HepG2 (cell line): ENCODE results near the gene MAN1A1. TPM values are rescaled to one million over a fixed set of nuclear protein-coding genes. Genes with fewer than 3 reads are reported as not detected.

ENCODE experiments used
- DNMT1 ChIP-seq: sonication (generic); formaldehyde crosslinking; IDR thresholded peaks from 2 replicates; pipeline ENCODE4 v1.5.1; 2020; ENCODE audit warnings: mild to moderate bottlenecking, missing genetic modification reagents
- HMG20A ChIP-seq: IDR thresholded peaks from 2 replicates; pipeline ENCODE4 v1.6.1; 2016; ENCODE audit warnings: borderline replicate concordance
- MED1 ChIP-seq: sonication (generic); formaldehyde crosslinking; IDR thresholded peaks from 2 replicates; pipeline ENCODE4 v1.4.0; 2020; ENCODE audit warnings: missing genetic modification reagents
- PCBP1 ChIP-seq: fragments of 200-400 bp; formaldehyde crosslinking; IDR thresholded peaks from 2 replicates; pipeline ENCODE4 v1.6.1; 2017; ENCODE audit warnings: mild to moderate bottlenecking, low read depth, low read length, borderline replicate concordance
- RCOR2 ChIP-seq: IDR thresholded peaks from 2 replicates; pipeline ENCODE4 v1.6.1; 2016; ENCODE audit warnings: missing biosample characterization, missing genetic modification reagents
- RFXANK ChIP-seq: IDR thresholded peaks from 2 replicates; pipeline ENCODE4 v1.6.1; 2016
- TAF1 ChIP-seq: sonication (generic); formaldehyde crosslinking; IDR thresholded peaks from 2 replicates; pipeline ENCODE4 v1.4.0; 2020; ENCODE audit warnings: missing genetic modification reagents
- ZC3H13 ChIP-seq: sonication (generic); formaldehyde crosslinking; IDR thresholded peaks from 2 replicates; pipeline ENCODE4 v1.8.1; 2023; ENCODE audit warnings: mild to moderate bottlenecking, missing genetic modification reagents, moderate library complexity
- ZFP90 ChIP-seq: sonication (generic); formaldehyde crosslinking; IDR thresholded peaks from 2 replicates; pipeline ENCODE4 v1.8.0; 2022; ENCODE audit warnings: missing genetic modification reagents, mild to moderate bottlenecking, inconsistent platforms, borderline replicate concordance
- ZNF17 ChIP-seq: sonication (generic); formaldehyde crosslinking; IDR thresholded peaks from 2 replicates; pipeline ENCODE4 v1.5.0; 2020; ENCODE audit warnings: mild to moderate bottlenecking, missing genetic modification reagents
- ZNF446 ChIP-seq: sonication (generic); formaldehyde crosslinking; IDR thresholded peaks from 2 replicates; pipeline ENCODE4 v1.5.0; 2020; ENCODE audit warnings: mild to moderate bottlenecking, missing genetic modification reagents
- ZNF577 ChIP-seq: sonication (generic); formaldehyde crosslinking; IDR thresholded peaks from 2 replicates; pipeline ENCODE4 v1.4.0; 2020; ENCODE audit warnings: mild to moderate bottlenecking, low read depth, missing genetic modification reagents, borderline replicate concordance
- ZNF749 ChIP-seq: sonication (generic); formaldehyde crosslinking; IDR thresholded peaks from 2 replicates; pipeline ENCODE4 v1.8.0; 2022; ENCODE audit warnings: mild to moderate bottlenecking, missing genetic modification reagents, moderate library complexity, borderline replicate concordance
- ZNF788 ChIP-seq: sonication (generic); formaldehyde crosslinking; IDR thresholded peaks from 2 replicates; pipeline ENCODE4 v1.5.0; 2020; ENCODE audit warnings: mild to moderate bottlenecking, missing genetic modification reagents, borderline replicate concordance
- polyA plus RNA-seq, 8 experiments: library from polyadenylated mRNA; depleted of rRNA in 3 of 8; stranded (reverse) in 7 of 8; unstranded in 1 of 8; fragments of >200 nt; fragmentation: Illumina TruSeq in 4 of 8; extraction: Trizol in 4 of 8; gene quantifications; 2 replicates each; pipeline versions ENCODE4 v1.2.1 to v1.2.3, GENCODE V29; 2011 to 2016; ENCODE audit warnings: low read depth in 4 of 8, missing spikeins in 1 of 8, mixed read lengths in 1 of 8; ENCODE audit not compliant: insufficient read depth in 1 of 8
- total RNA-seq, 5 experiments: library from RNA; depleted of rRNA; stranded (reverse); fragments of >200 nt; fragmentation: Illumina TruSeq; extraction: Trizol; gene quantifications; 2 replicates each; pipeline ENCODE4 v1.2.3, GENCODE V29; 2016; ENCODE audit warnings: low read depth in 1 of 5
- TF ChIP-seq, protein P1 (sequence below), 2 experiments: fragments of 450-650 bp in 1 of 2; sonication (generic) in 1 of 2; formaldehyde crosslinking in 1 of 2; IDR thresholded peaks; 2 replicates each; pipeline versions ENCODE4 v1.6.1 to v1.8.0; 2016 to 2022; ENCODE audit warnings: antibody characterized with exemption in 1 of 2, mild to moderate bottlenecking in 1 of 2, missing genetic modification reagents in 1 of 2
- TF ChIP-seq, protein P2 (sequence below): IDR thresholded peaks from 2 replicates; pipeline ENCODE4 v1.6.1; 2012; ENCODE audit warnings: inconsistent platforms
- TF ChIP-seq, protein P3 (sequence below): sonication (generic); formaldehyde crosslinking; IDR thresholded peaks from 2 replicates; pipeline ENCODE4 v1.9.0; 2021; ENCODE audit warnings: missing genetic modification reagents, borderline replicate concordance

MAN1A1 gene
- total and polyA plus RNA-seq, 2 of the 13 experiments (the other 11 are each of a cell fraction or from before 2014, with no cell fraction given) = 156 to 236 TPM

DNA sequence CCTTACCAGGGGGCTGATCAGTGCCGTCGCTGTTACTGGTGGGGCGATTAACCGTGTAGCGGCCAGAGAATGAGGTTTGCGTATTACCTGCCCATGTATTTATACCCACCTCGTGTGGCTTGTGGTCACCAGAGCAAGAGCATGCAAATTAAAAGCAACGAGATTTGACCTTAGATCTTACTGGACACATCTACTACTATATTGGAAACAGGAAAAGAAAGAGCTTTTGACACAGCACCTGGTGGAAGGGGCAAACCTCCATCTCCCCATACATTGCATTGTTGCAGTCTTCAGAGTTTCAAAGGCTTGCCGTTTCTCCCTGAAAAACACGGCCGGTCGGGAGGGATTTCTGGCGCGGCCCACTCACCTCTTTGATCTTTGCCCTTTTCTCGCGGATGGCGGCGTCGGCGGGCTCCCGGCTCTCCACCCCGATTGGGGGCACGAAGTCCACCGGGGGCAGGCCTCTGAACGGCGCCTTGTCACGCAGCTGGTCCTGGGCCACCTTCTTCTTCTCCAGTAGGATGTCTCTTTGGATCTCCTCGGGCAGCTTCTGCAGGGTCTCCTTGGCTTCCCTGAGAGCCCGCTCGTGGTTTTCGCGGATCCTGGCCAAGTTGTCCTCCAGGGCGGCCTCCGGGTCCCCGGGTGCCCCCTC is 1.3 kb downstream of the MAN1A1 start (continued):
- TF ChIP-seq, protein P1, sequence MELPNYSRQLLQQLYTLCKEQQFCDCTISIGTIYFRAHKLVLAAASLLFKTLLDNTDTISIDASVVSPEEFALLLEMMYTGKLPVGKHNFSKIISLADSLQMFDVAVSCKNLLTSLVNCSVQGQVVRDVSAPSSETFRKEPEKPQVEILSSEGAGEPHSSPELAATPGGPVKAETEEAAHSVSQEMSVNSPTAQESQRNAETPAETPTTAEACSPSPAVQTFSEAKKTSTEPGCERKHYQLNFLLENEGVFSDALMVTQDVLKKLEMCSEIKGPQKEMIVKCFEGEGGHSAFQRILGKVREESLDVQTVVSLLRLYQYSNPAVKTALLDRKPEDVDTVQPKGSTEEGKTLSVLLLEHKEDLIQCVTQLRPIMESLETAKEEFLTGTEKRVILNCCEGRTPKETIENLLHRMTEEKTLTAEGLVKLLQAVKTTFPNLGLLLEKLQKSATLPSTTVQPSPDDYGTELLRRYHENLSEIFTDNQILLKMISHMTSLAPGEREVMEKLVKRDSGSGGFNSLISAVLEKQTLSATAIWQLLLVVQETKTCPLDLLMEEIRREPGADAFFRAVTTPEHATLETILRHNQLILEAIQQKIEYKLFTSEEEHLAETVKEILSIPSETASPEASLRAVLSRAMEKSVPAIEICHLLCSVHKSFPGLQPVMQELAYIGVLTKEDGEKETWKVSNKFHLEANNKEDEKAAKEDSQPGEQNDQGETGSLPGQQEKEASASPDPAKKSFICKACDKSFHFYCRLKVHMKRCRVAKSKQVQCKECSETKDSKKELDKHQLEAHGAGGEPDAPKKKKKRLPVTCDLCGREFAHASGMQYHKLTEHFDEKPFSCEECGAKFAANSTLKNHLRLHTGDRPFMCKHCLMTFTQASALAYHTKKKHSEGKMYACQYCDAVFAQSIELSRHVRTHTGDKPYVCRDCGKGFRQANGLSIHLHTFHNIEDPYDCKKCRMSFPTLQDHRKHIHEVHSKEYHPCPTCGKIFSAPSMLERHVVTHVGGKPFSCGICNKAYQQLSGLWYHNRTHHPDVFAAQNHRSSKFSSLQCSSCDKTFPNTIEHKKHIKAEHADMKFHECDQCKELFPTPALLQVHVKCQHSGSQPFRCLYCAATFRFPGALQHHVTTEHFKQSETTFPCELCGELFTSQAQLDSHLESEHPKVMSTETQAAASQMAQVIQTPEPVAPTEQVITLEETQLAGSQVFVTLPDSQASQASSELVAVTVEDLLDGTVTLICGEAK (IDR thresholded peaks at IDR 0.05) = no peak
- TF ChIP-seq, protein P1 (CRISPR knock-in tag; IDR thresholded peaks at IDR 0.05) = peak; percentile 80; the same call in 1 of the 2 replicates
- 0 out of 2 replicates have a peak, but pooled peaks have one; percentile 23 for TF ChIP-seq ZFP90 (CRISPR knock-in tag)
- TF ChIP-seq ZNF17 (CRISPR knock-in tag) = no peak
- 0 out of 2 replicates have a peak, but pooled peaks have one; percentile 57 for TF ChIP-seq TAF1 (CRISPR knock-in tag)
- TF ChIP-seq ZNF446 (CRISPR knock-in tag) = no peak
- TF ChIP-seq ZNF788 (CRISPR knock-in tag) = peak; percentile 75; the same call in 1 of the 2 replicates
- no peak for TF ChIP-seq ZNF577 (CRISPR knock-in tag)
- TF ChIP-seq MED1 (CRISPR knock-in tag) = peak; percentile 77
- no peak; the same call in 1 of the 2 replicates for TF ChIP-seq ZC3H13 (CRISPR knock-in tag)
- peak; percentile 38; the same call in 1 of the 2 replicates for TF ChIP-seq HMG20A (CRISPR knock-in tag)
- TF ChIP-seq, protein P2, sequence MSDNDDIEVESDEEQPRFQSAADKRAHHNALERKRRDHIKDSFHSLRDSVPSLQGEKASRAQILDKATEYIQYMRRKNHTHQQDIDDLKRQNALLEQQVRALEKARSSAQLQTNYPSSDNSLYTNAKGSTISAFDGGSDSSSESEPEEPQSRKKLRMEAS = peak; percentile 72
- TF ChIP-seq, protein P3, sequence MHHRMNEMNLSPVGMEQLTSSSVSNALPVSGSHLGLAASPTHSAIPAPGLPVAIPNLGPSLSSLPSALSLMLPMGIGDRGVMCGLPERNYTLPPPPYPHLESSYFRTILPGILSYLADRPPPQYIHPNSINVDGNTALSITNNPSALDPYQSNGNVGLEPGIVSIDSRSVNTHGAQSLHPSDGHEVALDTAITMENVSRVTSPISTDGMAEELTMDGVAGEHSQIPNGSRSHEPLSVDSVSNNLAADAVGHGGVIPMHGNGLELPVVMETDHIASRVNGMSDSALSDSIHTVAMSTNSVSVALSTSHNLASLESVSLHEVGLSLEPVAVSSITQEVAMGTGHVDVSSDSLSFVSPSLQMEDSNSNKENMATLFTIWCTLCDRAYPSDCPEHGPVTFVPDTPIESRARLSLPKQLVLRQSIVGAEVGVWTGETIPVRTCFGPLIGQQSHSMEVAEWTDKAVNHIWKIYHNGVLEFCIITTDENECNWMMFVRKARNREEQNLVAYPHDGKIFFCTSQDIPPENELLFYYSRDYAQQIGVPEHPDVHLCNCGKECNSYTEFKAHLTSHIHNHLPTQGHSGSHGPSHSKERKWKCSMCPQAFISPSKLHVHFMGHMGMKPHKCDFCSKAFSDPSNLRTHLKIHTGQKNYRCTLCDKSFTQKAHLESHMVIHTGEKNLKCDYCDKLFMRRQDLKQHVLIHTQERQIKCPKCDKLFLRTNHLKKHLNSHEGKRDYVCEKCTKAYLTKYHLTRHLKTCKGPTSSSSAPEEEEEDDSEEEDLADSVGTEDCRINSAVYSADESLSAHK (CRISPR knock-in tag) = no peak
- TF ChIP-seq DNMT1 (CRISPR knock-in tag) = no peak
- TF ChIP-seq PCBP1 = peak; percentile 79; the same call in 1 of the 2 replicates
- TF ChIP-seq ZNF749 (CRISPR knock-in tag) = no peak
- no peak for TF ChIP-seq RCOR2 (CRISPR knock-in tag)
- no peak for TF ChIP-seq RFXANK (CRISPR knock-in tag)
